Heart left ventricle (tissue), 13 donors: ENCODE data around the gene COA6.

Experiments
- CTCF ChIP-seq, 12 donors: fragments of 200-600 bp; sonication (generic) in 4 of 12; IDR thresholded peaks; one replicate each; pipeline versions ENCODE4 v1.5.0 to v1.8.0; 2018 to 2022; ENCODE audit warnings: antibody characterized with exemption in 12 of 12, mild to moderate bottlenecking in 5 of 12
- POLR2A ChIP-seq, 2 donors: fragments of 450-650 bp; IDR thresholded peaks; one replicate each; pipeline ENCODE4 v1.6.1; 2017; ENCODE audit warnings: antibody characterized with exemption in 2 of 2, mild to moderate bottlenecking in 2 of 2, moderate library complexity in 2 of 2
- donor health status: ischemic (EF 13 %, LVEDD 7.1; RV severe dilation, severe dysfunction).
- donor health status: DM: no; HTN: yes; CAD: no.
- donor health status: DM: no; HTN: no; CAD: no.
- donor health status: ischemic (EF 25% LVEDD 6.9; RV normal size, moderate dysfunction).
- donor health status: ischemic (EF 25% LVEDD 5.7; RV mildly dilated, moderate dysfunction).
- donor health status: ischemic (EF 35%, LVEDD 5.7; RV mildly dilated, moderate dysfunction).
- donor health status: nonischemic (EF 11% LVEDD 7.7; RV severe dilation, severe dysfunction).
- donor health status: DM: yes; HTN: yes; CAD: no.
- donor health status: PGD.
- donor health status: ischemic (EF 29% LVEDD 5.4; RV normal size, mild dysfunction).
- donor health status: nonischemic (EF 23%, LVEDD 6.1; RV moderate dilation, normal function).

GRCh38 chr1:234431255-234431654 is 58.0 kb downstream of the COA6 start:
- TF ChIP-seq POLR2A (IDR thresholded peaks at IDR 0.05) (no peak), CTCF (IDR thresholded peaks at IDR 0.05) (no peak)
